Measurements from ENCODE around the gene DOCK2.

GRCh38 chr5:169657127-169657526, 20.1 kb downstream of the DOCK2 start:
- no peak for TF ChIP-seq EZH2phosphoT487 (IDR thresholded peaks at IDR 0.05; ENCODE audit: borderline replicate concordance, low read length)
- no peak for TF ChIP-seq CTCF (conservative IDR thresholded peaks at IDR 0.05; ENCODE audit: low read depth, low read length)

All from PC-3 (cell line).